NB4 (cell line): ENCODE measurements around the gene SQOR.

Experiments
- MYC ChIP-seq: IDR thresholded peaks from 2 replicates; pipeline ENCODE4 v1.6.1; 2011; ENCODE audit warnings: low read depth, low read length
- POLR2A ChIP-seq: IDR thresholded peaks from 2 replicates; pipeline ENCODE4 v1.6.1; 2011; ENCODE audit warnings: mild to moderate bottlenecking; ENCODE audit not compliant: insufficient read length; ENCODE audit errors: extremely low read depth
- TF ChIP-seq, protein P1 (sequence below): IDR thresholded peaks from one replicate; pipeline ENCODE4 v1.5.1; 2012; ENCODE audit warnings: low read depth, low read length
- TF ChIP-seq, protein P2 (sequence below): IDR thresholded peaks from 2 replicates; pipeline ENCODE4 v1.6.1; 2011; ENCODE audit warnings: low read depth, low read length

DNA sequence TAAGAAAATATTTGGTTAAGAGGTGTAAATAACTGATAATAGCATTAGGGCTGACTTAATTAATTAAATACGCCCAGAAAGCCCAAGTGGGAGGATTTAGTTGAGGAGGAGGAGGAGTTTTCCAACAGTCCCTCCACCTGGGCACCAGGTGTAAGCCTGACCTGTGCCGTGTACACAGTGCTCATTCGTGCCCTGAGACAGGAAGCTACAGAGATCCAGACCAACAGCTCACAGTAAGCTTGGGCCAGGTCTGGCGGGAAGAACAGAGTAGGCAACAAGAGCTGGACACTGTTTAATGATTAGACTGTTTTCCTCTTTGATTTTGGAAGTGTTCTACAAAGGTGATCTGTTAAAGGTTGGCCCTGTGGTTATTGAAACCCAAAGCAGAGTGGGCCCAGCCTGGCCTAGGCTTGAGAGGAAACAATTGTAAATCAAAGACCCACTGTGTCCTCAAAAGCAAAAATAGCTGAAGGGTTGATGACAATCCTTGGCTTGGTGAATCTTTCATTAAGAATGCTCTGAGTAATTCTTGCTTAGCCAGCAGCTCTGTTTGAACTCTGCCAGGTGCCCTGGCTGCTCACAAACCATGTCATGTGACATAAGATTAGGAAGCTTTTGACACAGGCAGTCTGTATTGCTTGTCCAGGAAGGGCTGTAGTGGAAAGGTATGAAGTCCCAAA lies 13.8 kb downstream of the SQOR start:
- TF ChIP-seq, protein P1, sequence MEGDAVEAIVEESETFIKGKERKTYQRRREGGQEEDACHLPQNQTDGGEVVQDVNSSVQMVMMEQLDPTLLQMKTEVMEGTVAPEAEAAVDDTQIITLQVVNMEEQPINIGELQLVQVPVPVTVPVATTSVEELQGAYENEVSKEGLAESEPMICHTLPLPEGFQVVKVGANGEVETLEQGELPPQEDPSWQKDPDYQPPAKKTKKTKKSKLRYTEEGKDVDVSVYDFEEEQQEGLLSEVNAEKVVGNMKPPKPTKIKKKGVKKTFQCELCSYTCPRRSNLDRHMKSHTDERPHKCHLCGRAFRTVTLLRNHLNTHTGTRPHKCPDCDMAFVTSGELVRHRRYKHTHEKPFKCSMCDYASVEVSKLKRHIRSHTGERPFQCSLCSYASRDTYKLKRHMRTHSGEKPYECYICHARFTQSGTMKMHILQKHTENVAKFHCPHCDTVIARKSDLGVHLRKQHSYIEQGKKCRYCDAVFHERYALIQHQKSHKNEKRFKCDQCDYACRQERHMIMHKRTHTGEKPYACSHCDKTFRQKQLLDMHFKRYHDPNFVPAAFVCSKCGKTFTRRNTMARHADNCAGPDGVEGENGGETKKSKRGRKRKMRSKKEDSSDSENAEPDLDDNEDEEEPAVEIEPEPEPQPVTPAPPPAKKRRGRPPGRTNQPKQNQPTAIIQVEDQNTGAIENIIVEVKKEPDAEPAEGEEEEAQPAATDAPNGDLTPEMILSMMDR: no peak
- TF ChIP-seq POLR2A: no peak
- TF ChIP-seq, protein P2, sequence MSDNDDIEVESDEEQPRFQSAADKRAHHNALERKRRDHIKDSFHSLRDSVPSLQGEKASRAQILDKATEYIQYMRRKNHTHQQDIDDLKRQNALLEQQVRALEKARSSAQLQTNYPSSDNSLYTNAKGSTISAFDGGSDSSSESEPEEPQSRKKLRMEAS: no peak
- no peak for TF ChIP-seq MYC
